ENCODE data around the gene FGF13.

The FGF13 gene

DNA sequence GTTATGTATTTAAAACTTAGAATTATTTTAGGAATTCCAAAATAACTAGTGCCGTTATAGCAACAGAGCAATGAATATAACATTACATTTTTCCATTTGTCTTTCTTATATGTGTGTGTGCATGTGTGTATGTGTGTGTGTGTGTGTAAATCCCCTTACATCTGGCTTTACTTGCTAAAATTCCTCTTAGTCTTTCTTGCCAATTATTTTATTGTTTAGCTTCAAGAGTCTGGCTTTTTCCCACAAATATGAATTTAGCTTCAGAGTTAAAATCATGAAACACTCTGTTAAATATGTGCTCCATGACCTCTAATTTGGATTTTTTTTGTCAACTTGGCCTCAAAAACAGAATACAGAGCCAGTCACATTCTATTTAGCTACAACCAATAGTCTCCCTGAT lies 18.9 kb downstream of the FGF13 start:
- Histone ChIP-seq H3K36me3 (replicated peaks in 1 of 2; ENCODE audit: control insufficient read depth in 2 of 2, insufficient read depth in 2 of 2, low read length in 2 of 2) (no peaks in the 10 kb centered on the region), H2AFZ (ENCODE audit: low read length) (no peak overlapping the region)
- no CpG with 5 or more reads among the region's 1 CpG for WGBS, 2 donors (ENCODE audit: extremely low coverage in 2 of 2, insufficient read length in 2 of 2, insufficient replicate concordance in 1 of 2)

DNA sequence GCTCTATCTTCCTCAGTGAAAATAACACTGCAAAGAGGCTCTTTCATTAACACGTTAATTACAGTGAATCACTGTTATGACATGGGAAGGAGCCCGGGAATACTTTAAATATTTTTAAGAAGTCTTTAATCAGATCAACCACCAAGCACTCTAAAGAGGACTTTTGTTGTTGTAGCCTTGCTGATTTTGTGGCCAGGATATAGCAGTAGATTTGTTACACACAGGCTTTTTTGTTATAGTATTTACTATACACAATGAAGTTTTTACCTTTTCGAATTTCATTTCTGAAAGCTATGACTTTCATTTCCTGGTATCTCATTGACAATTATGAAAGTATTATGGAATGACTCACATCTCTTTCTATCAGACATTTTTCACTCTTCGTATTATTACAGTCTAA lies 20.3 kb downstream of the FGF13 start:
- Histone ChIP-seq H4K91ac (ENCODE audit: low read depth, low read length, poor library complexity) (no peak overlapping the region), H3K27ac (replicated peaks; ENCODE audit: low read length) (no peak overlapping the region), H3K36me3 (replicated peaks in 1 of 2; ENCODE audit: control insufficient read depth in 2 of 2, insufficient read depth in 2 of 2, low read length in 2 of 2) (no peaks in the 10 kb centered on the region), H3K4me2 (ENCODE audit: insufficient read depth, low read length, poor library complexity, severe bottlenecking) (no peak overlapping the region), H3K18ac (ENCODE audit: low read length) (no peak overlapping the region), H2BK12ac (ENCODE audit: low read length) (no peak overlapping the region), H2BK120ac (ENCODE audit: low read depth, low read length) (no peak overlapping the region), H2BK15ac (ENCODE audit: low read length) (no peak overlapping the region), H3K4me3 (ENCODE audit: low read length in 2 of 2) (no peak overlapping the region), H4K8ac (ENCODE audit: low read depth, low read length) (no peak overlapping the region), H2BK5ac (ENCODE audit: low read length) (no peak overlapping the region), H3K9me3 (replicated peaks in 1 of 2; ENCODE audit: control insufficient read depth in 2 of 2, insufficient read depth in 1 of 2, low read depth in 1 of 2, low read length in 2 of 2) (no peaks in the 10 kb centered on the region), H3K14ac (ENCODE audit: low read length) (no peak overlapping the region), H3K9ac (ENCODE audit: low read depth, low read length, poor library complexity) (no peak overlapping the region), H3K79me1 (ENCODE audit: low read depth, low read length) (no peaks in the 10 kb centered on the region), H3K4ac (ENCODE audit: low read length) (no peak overlapping the region), H2AK5ac (ENCODE audit: low read depth, low read length) (no peak overlapping the region), H3K4me1 (ENCODE audit: control insufficient read depth in 2 of 2, insufficient read depth in 1 of 2, low read depth in 1 of 2, low read length in 2 of 2) (no peaks in the 10 kb centered on the region), H3K23ac (ENCODE audit: low read depth, low read length, poor library complexity) (no peak overlapping the region), H2AFZ (ENCODE audit: low read length) (no peak overlapping the region), H3K27me3 (ENCODE audit: control insufficient read depth in 3 of 3, insufficient read depth in 3 of 3, low read depth in 1 of 3, low read length in 3 of 3) (no peaks in the 10 kb centered on the region)
- no CpG with 5 or more reads among the region's 4 CpGs for WGBS, 2 donors (ENCODE audit: extremely low coverage in 2 of 2, insufficient read length in 2 of 2, insufficient replicate concordance in 1 of 2)
- no peak for DNase-seq (ENCODE audit: low spot score)

More for the DNA sequence above, 18.9 kb downstream of the FGF13 start:
- no peak overlapping the region for H2BK12ac ChIP-seq (ENCODE audit: low read length)
- H3K4me2 ChIP-seq (ENCODE audit: insufficient read depth, low read length, poor library complexity, severe bottlenecking), result no peak overlapping the region
- H2BK120ac ChIP-seq (ENCODE audit: low read depth, low read length), result no peak overlapping the region
- DNase-seq (ENCODE audit: low spot score), result no peak
- no peak overlapping the region for H3K14ac ChIP-seq (ENCODE audit: low read length)
- H2BK15ac ChIP-seq (ENCODE audit: low read length), result no peak overlapping the region
- no peak overlapping the region for H2BK5ac ChIP-seq (ENCODE audit: low read length)
- H4K91ac ChIP-seq (ENCODE audit: low read depth, low read length, poor library complexity), result no peak overlapping the region
- H3K27ac ChIP-seq (replicated peaks; ENCODE audit: low read length), result no peak overlapping the region
- no peak overlapping the region for H2AK5ac ChIP-seq (ENCODE audit: low read depth, low read length)
- H3K4me1 ChIP-seq (ENCODE audit: control insufficient read depth in 2 of 2, insufficient read depth in 1 of 2, low read depth in 1 of 2, low read length in 2 of 2), result no peaks in the 10 kb centered on the region
- H3K27me3 ChIP-seq (ENCODE audit: control insufficient read depth in 3 of 3, insufficient read depth in 3 of 3, low read depth in 1 of 3, low read length in 3 of 3), result no peaks in the 10 kb centered on the region
- H3K79me1 ChIP-seq (ENCODE audit: low read depth, low read length), result no peaks in the 10 kb centered on the region
- H3K4ac ChIP-seq (ENCODE audit: low read length), result no peak overlapping the region
- no peak overlapping the region for H3K18ac ChIP-seq (ENCODE audit: low read length)
- no peak overlapping the region for H3K9ac ChIP-seq (ENCODE audit: low read depth, low read length, poor library complexity)
- H4K8ac ChIP-seq (ENCODE audit: low read depth, low read length), result no peak overlapping the region
- H3K23ac ChIP-seq (ENCODE audit: low read depth, low read length, poor library complexity), result no peak overlapping the region
- H3K4me3 ChIP-seq (ENCODE audit: low read length in 2 of 2), result no peak overlapping the region
- no peaks in the 10 kb centered on the region for H3K9me3 ChIP-seq (replicated peaks in 1 of 2; ENCODE audit: control insufficient read depth in 2 of 2, insufficient read depth in 1 of 2, low read depth in 1 of 2, low read length in 2 of 2)

DNA sequence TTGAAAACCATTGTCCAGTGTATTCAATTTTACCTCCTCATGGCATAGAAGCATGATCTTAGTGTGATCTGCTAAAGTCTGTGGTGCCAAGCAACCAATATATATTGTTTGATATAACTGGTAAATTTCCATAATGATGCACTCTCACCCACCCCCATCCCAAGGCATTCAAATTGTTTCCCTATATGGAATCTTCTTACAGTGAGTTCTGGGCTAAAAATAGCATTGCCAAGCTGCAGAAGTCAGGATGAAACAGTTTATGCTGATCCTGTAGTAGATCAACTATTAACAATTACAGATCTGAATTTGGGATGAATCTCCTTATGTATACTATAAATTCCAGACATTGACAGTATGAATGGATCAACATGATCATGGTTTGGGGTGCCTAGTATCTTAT lies 20.9 kb downstream of the FGF13 start:
- H2AFZ ChIP-seq (ENCODE audit: low read length), result no peak overlapping the region

GRCh38 chrX:138683600-138683999 lies 27.9 kb downstream of the FGF13 start:
- H3K4me1 ChIP-seq (ENCODE audit: control insufficient read depth in 2 of 2, insufficient read depth in 1 of 2, low read depth in 1 of 2, low read length in 2 of 2), result no peaks in the 10 kb centered on the region
- no peaks in the 10 kb centered on the region for H3K79me1 ChIP-seq (ENCODE audit: low read depth, low read length)
- no peaks in the 10 kb centered on the region for H3K36me3 ChIP-seq (replicated peaks in 1 of 2; ENCODE audit: control insufficient read depth in 2 of 2, insufficient read depth in 2 of 2, low read length in 2 of 2)
- H4K91ac ChIP-seq (ENCODE audit: low read depth, low read length, poor library complexity), result no peak overlapping the region
- H3K9me3 ChIP-seq (replicated peaks in 1 of 2; ENCODE audit: control insufficient read depth in 2 of 2, insufficient read depth in 1 of 2, low read depth in 1 of 2, low read length in 2 of 2), result no peaks in the 10 kb centered on the region
- no peak overlapping the region for H3K27ac ChIP-seq (replicated peaks; ENCODE audit: low read length)
- no CpG with 5 or more reads among the region's 4 CpGs for WGBS, 2 donors (ENCODE audit: extremely low coverage in 2 of 2, insufficient read length in 2 of 2, insufficient replicate concordance in 1 of 2)
- H3K4ac ChIP-seq (ENCODE audit: low read length), result no peak overlapping the region
- no peak overlapping the region for H3K9ac ChIP-seq (ENCODE audit: low read depth, low read length, poor library complexity)
- H3K18ac ChIP-seq (ENCODE audit: low read length), result no peak overlapping the region
- H2AK5ac ChIP-seq (ENCODE audit: low read depth, low read length), result no peak overlapping the region
- no peak overlapping the region for H4K8ac ChIP-seq (ENCODE audit: low read depth, low read length)
- H3K14ac ChIP-seq (ENCODE audit: low read length), result no peak overlapping the region
- H2BK120ac ChIP-seq (ENCODE audit: low read depth, low read length), result no peak overlapping the region
- no peak overlapping the region for H3K23ac ChIP-seq (ENCODE audit: low read depth, low read length, poor library complexity)
- no peak overlapping the region for H2BK12ac ChIP-seq (ENCODE audit: low read length)
- H2BK15ac ChIP-seq (ENCODE audit: low read length), result no peak overlapping the region
- no peak overlapping the region for H2AFZ ChIP-seq (ENCODE audit: low read length)
- no peaks in the 10 kb centered on the region for H3K27me3 ChIP-seq (ENCODE audit: control insufficient read depth in 3 of 3, insufficient read depth in 3 of 3, low read depth in 1 of 3, low read length in 3 of 3)
- no peak for DNase-seq (ENCODE audit: low spot score)
- H2BK5ac ChIP-seq (ENCODE audit: low read length), result no peak overlapping the region
- H3K4me3 ChIP-seq (ENCODE audit: low read length in 2 of 2), result no peak overlapping the region
- H3K4me2 ChIP-seq (ENCODE audit: insufficient read depth, low read length, poor library complexity, severe bottlenecking), result no peak overlapping the region

More for the DNA sequence above, 20.9 kb downstream of the FGF13 start:
- Histone ChIP-seq H2AK5ac (ENCODE audit: low read depth, low read length) (no peak overlapping the region), H3K23ac (ENCODE audit: low read depth, low read length, poor library complexity) (no peak overlapping the region), H3K4me3 (ENCODE audit: low read length in 2 of 2) (no peak overlapping the region), H2BK15ac (ENCODE audit: low read length) (no peak overlapping the region), H2BK5ac (ENCODE audit: low read length) (no peak overlapping the region), H3K27ac (replicated peaks; ENCODE audit: low read length) (no peak overlapping the region), H3K9me3 (replicated peaks in 1 of 2; ENCODE audit: control insufficient read depth in 2 of 2, insufficient read depth in 1 of 2, low read depth in 1 of 2, low read length in 2 of 2) (no peaks in the 10 kb centered on the region), H4K8ac (ENCODE audit: low read depth, low read length) (no peak overlapping the region), H3K79me1 (ENCODE audit: low read depth, low read length) (no peaks in the 10 kb centered on the region), H3K18ac (ENCODE audit: low read length) (no peak overlapping the region), H3K4me2 (ENCODE audit: insufficient read depth, low read length, poor library complexity, severe bottlenecking) (no peak overlapping the region), H2BK120ac (ENCODE audit: low read depth, low read length) (no peak overlapping the region), H4K91ac (ENCODE audit: low read depth, low read length, poor library complexity) (no peak overlapping the region), H3K36me3 (replicated peaks in 1 of 2; ENCODE audit: control insufficient read depth in 2 of 2, insufficient read depth in 2 of 2, low read length in 2 of 2) (no peaks in the 10 kb centered on the region), H2BK12ac (ENCODE audit: low read length) (no peak overlapping the region), H3K14ac (ENCODE audit: low read length) (no peak overlapping the region), H3K4me1 (ENCODE audit: control insufficient read depth in 2 of 2, insufficient read depth in 1 of 2, low read depth in 1 of 2, low read length in 2 of 2) (no peaks in the 10 kb centered on the region), H3K9ac (ENCODE audit: low read depth, low read length, poor library complexity) (no peak overlapping the region), H3K4ac (ENCODE audit: low read length) (no peak overlapping the region), H3K27me3 (ENCODE audit: control insufficient read depth in 3 of 3, insufficient read depth in 3 of 3, low read depth in 1 of 3, low read length in 3 of 3) (no peaks in the 10 kb centered on the region)
- DNase-seq (ENCODE audit: low spot score), result no peak
